Loucy (cell line): ENCODE data around the gene FOXO3.

Experiments
- H2AFZ ChIP-seq: fragments of 200-600 bp; sonication (generic); 2 replicates; pipeline ENCODE4 v1.6.0; 2016; ENCODE audit warnings: antibody characterized with exemption, mild to moderate bottlenecking, low read length, moderate library complexity
- H3F3A ChIP-seq: fragments of 200-600 bp; 2 replicates; pipeline ENCODE4 v1.6.0; 2016; ENCODE audit warnings: antibody characterized with exemption, low read depth, mild to moderate bottlenecking
- H3K27me3 ChIP-seq: fragments of 200-600 bp; sonication (generic); 2 replicates; pipeline ENCODE4 v1.6.1; 2014; ENCODE audit warnings: low read length, mild to moderate bottlenecking; ENCODE audit not compliant: insufficient read depth, poor library complexity, severe bottlenecking
- H3K36me3 ChIP-seq: fragments of 200-600 bp; sonication (generic); 2 replicates; pipeline ENCODE4 v1.6.1; 2016; ENCODE audit warnings: low read length; ENCODE audit not compliant: insufficient read depth
- H3K4me1 ChIP-seq: fragments of 200-600 bp; sonication (generic); 2 replicates; pipeline ENCODE4 v1.5.1; 2014; ENCODE audit warnings: low read length, mild to moderate bottlenecking; ENCODE audit not compliant: insufficient read depth, poor library complexity, severe bottlenecking
- H3K4me2 ChIP-seq: fragments of 200-600 bp; sonication (generic); 2 replicates; pipeline ENCODE4 v1.6.0; 2014; ENCODE audit warnings: antibody characterized with exemption, low read length, low read depth, mild to moderate bottlenecking; ENCODE audit not compliant: poor library complexity, severe bottlenecking
- H3K4me3 ChIP-seq: fragments of 200-600 bp; sonication (generic); 2 replicates; pipeline ENCODE4 v1.5.1; 2014; ENCODE audit warnings: low read length, mild to moderate bottlenecking, mixed read lengths; ENCODE audit not compliant: poor library complexity, severe bottlenecking
- H3K79me2 ChIP-seq: fragments of 200-600 bp; sonication (generic); 2 replicates; pipeline ENCODE4 v1.6.1; 2014; ENCODE audit warnings: low read length; ENCODE audit not compliant: insufficient read depth
- H3K9ac ChIP-seq: fragments of 200-600 bp; sonication (generic); 2 replicates; pipeline ENCODE4 v1.6.0; 2014; ENCODE audit warnings: mild to moderate bottlenecking, low read depth, low read length, moderate library complexity; ENCODE audit not compliant: poor library complexity, severe bottlenecking
- H3K9me2 ChIP-seq: fragments of 200-600 bp; sonication (generic); replicated peaks from 2 replicates; pipeline ENCODE4 v1.6.1; 2016; ENCODE audit warnings: low read depth, low read length, mixed read lengths
- H3K9me3 ChIP-seq: fragments of 200-600 bp; sonication (generic); 2 replicates; pipeline ENCODE4 v1.6.1; 2014; ENCODE audit warnings: mild to moderate bottlenecking, antibody characterized with exemption, low read length, low read depth; ENCODE audit not compliant: insufficient read depth
- H4K20me1 ChIP-seq: fragments of 200-600 bp; sonication (generic); 2 replicates; pipeline ENCODE4 v1.6.0; 2014; ENCODE audit warnings: antibody characterized with exemption, low read length, mild to moderate bottlenecking; ENCODE audit not compliant: insufficient read depth, poor library complexity, severe bottlenecking
- CTCF ChIP-seq: fragments of 200-600 bp; sonication (generic); conservative IDR thresholded peaks from 2 replicates; pipeline ENCODE4 v1.5.1; 2014; ENCODE audit warnings: mild to moderate bottlenecking, antibody characterized with exemption, low read length
- EZH2phosphoT487 ChIP-seq: fragments of 200-600 bp; IDR thresholded peaks from 2 replicates; pipeline ENCODE4 v1.6.1; 2018; ENCODE audit warnings: antibody characterized with exemption, mild to moderate bottlenecking, moderate library complexity, borderline replicate concordance

FOXO3 gene

DNA sequence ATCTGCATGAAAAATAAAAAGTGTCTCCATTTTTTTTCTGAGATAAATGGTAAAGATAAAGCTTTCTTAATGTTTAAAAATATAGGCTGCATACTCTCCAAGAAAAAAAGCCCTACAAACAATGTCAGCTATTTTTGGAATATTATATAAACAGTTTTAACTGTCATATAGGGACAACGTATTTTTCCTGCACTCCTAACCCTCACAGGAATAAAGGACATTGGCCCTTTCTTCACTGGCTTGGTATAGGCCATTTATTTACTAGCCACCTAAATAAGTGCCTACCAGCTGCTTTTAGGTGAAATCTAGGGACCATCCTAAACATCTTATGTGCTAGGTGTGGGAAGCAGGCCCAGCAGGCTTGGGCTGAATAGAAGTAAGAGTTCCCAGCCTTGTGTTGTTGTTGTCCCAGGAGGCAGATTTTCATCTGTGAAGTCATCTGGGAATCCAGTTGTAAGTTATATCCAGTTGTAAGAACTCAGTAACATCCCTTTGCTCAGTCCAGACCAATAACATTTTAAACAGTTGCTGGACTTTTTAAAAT, 21.3 kb downstream of the FOXO3 start:
- no peaks in the 10 kb centered on the region for H3K27me3 ChIP-seq
- peaks cover 42% of the 10 kb centered on the region for H3K4me1 ChIP-seq
- peaks cover 18% of the 10 kb centered on the region; the same call in 1 of the 2 replicates for H3K36me3 ChIP-seq
- peaks cover 94% of the 10 kb centered on the region for H3K79me2 ChIP-seq
- H3K4me2 ChIP-seq = peak overlapping the region; percentile 65
- no peak overlapping the region for H2AFZ ChIP-seq
- peak overlapping the region; percentile 45 for H3K4me3 ChIP-seq
- TF ChIP-seq CTCF (no peak), EZH2phosphoT487 (no peak)
- H4K20me1 ChIP-seq = peaks cover 29% of the 10 kb centered on the region
- no peaks in the 10 kb centered on the region for H3K9me3 ChIP-seq
- peaks cover 6% of the 10 kb centered on the region; the same call in 1 of the 2 replicates for H3F3A ChIP-seq
- H3K9ac ChIP-seq = peak overlapping the region; percentile 4
- H3K9me2 ChIP-seq = no peaks in the 10 kb centered on the region

- Histone ChIP-seq H3K27me3 (no peaks in the 10 kb centered on the region), H2AFZ (no peak overlapping the region), H3K9me2 (no peaks in the 10 kb centered on the region), H3K4me3 (no peak overlapping the region), H3K36me3 (peaks cover 18% of the 10 kb centered on the region; the same call in 1 of the 2 replicates), H3K4me2 (no peak overlapping the region), H3K4me1 (peaks cover 41% of the 10 kb centered on the region), H3F3A (peaks cover 6% of the 10 kb centered on the region; the same call in 1 of the 2 replicates), H3K9me3 (no peaks in the 10 kb centered on the region), H3K79me2 (peaks cover 94% of the 10 kb centered on the region), H4K20me1 (peaks cover 24% of the 10 kb centered on the region), H3K9ac (no peak overlapping the region)
- TF ChIP-seq EZH2phosphoT487 = no peak
- TF ChIP-seq CTCF = no peak
Observed at GRCh38 chr6:108582618-108583017, 21.9 kb downstream of the FOXO3 start.

DNA sequence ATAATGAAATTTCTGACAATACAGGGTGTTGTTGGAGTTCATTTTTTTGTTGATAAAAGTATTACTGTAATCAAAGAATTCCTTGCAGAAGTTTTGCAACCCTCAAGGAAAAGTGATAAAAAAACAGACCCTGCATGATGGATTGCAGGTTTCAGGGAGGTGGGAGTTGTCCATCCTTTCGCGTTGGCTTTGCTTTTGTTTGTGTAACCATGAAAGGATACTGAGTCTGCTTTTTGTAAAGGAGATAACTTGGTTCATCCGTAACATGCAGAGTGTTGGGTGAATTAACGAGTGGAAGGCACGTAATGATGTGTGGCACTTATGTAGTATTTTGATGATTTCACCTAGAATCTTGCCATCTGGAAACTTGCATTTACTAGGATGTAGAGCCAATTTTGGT, 23.6 kb downstream of the FOXO3 start:
- peaks cover 1% of the 10 kb centered on the region; the same call in 1 of the 2 replicates for H3K36me3 ChIP-seq
- H2AFZ ChIP-seq = no peak overlapping the region
- H3K4me1 ChIP-seq = peaks cover 58% of the 10 kb centered on the region
- H3K9me3 ChIP-seq = no peaks in the 10 kb centered on the region
- no peaks in the 10 kb centered on the region for H3K9me2 ChIP-seq
- no peak overlapping the region for H3K9ac ChIP-seq
- no peak overlapping the region for H3K4me3 ChIP-seq
- peaks cover 6% of the 10 kb centered on the region; the same call in 1 of the 2 replicates for H3F3A ChIP-seq
- H3K4me2 ChIP-seq = no peak overlapping the region
- TF ChIP-seq EZH2phosphoT487 (no peak), CTCF (no peak)
- no peaks in the 10 kb centered on the region for H3K27me3 ChIP-seq
- peaks cover 93% of the 10 kb centered on the region for H3K79me2 ChIP-seq
- H4K20me1 ChIP-seq = peaks cover 34% of the 10 kb centered on the region
